Sigmoid colon (tissue), 7 donors: Measurements from ENCODE around the gene CYP27B1. TPM values are rescaled to one million over a fixed set of nuclear protein-coding genes. Genes with fewer than 3 reads are reported as not detected.
A peak's percentile ranks its signal among the peaks of the same experiment; 100 is the strongest.

Source experiments
- DNase-seq: peaks from one replicate; pipeline ENCODE4 v3.0.0-alpha.2; 2019
- H3K27ac ChIP-seq, 4 donors: fragments of 200-600 bp; sonication (generic); one replicate each; pipeline ENCODE4 v1.5.1; 2016 to 2019; ENCODE audit warnings: mild to moderate bottlenecking in 1 of 4
- H3K27me3 ChIP-seq, 3 donors: fragments of 200-600 bp; sonication (generic); one replicate each; pipeline ENCODE4 v1.5.1; 2019; ENCODE audit warnings: mild to moderate bottlenecking in 1 of 3
- H3K36me3 ChIP-seq, 4 donors: fragments of 200-600 bp; sonication (generic); one replicate each; pipeline ENCODE4 v1.5.1; 2016 to 2019
- H3K4me1 ChIP-seq, 4 donors: fragments of 200-600 bp; sonication (generic); one replicate each; pipeline ENCODE4 v1.5.1; 2017 to 2019
- H3K4me3 ChIP-seq, 4 donors: fragments of 200-600 bp; sonication (generic); one replicate each; pipeline ENCODE4 v1.5.1; 2017 to 2019; ENCODE audit warnings: mild to moderate bottlenecking in 2 of 4, moderate library complexity in 1 of 4
- H3K9me3 ChIP-seq, 4 donors: fragments of 200-600 bp in 3 of 4; sonication (generic) in 3 of 4; one replicate each; pipeline versions ENCODE4 v1.5.1 to v1.6.1; 2013 to 2019
- CTCF ChIP-seq, 4 experiments: fragments of 450-650 bp in 3 of 4; fragments of 200-600 bp in 1 of 4; IDR thresholded peaks; one replicate each; pipeline ENCODE4 v1.5.1; 2016 to 2019; ENCODE audit warnings: antibody characterized with exemption in 4 of 4, mild to moderate bottlenecking in 3 of 4, moderate library complexity in 2 of 4
- EP300 ChIP-seq, 4 donors: sonication (generic); formaldehyde crosslinking; IDR thresholded peaks; one replicate each; pipeline ENCODE4 v1.6.1; 2017; ENCODE audit warnings: antibody characterized with exemption in 4 of 4
- POLR2A ChIP-seq, 2 donors: fragments of 450-650 bp; IDR thresholded peaks; one replicate each; pipeline ENCODE4 v1.6.1; 2016; ENCODE audit warnings: antibody characterized with exemption in 2 of 2, mild to moderate bottlenecking in 2 of 2, moderate library complexity in 2 of 2
- POLR2AphosphoS5 ChIP-seq, 4 donors: sonication (generic); formaldehyde crosslinking; IDR thresholded peaks; one replicate each; pipeline ENCODE4 v1.6.1; 2017; ENCODE audit warnings: antibody characterized with exemption in 4 of 4
- WGBS, 2 donors: extraction: QIAGEN DNeasy Blood & Tissue Kit; methylation state at CpG; one replicate each; pipeline ENCODE4 v1.1.7; 2013; 5-methylcytosine and 5-hydroxymethylcytosine counted together
- intact Hi-C: fragments of 100-400 bp; cut with DNase I; formaldehyde crosslinking; loops from one replicate; pipeline ENCODE4 v1.15.1; 2023
- polyA plus RNA-seq, 3 donors: library from polyadenylated mRNA; stranded (reverse); fragments of 200-250 nt; gene quantifications; one replicate each; pipeline ENCODE4 v1.2.3, GENCODE V29; 2013
- total RNA-seq, 4 donors: library from RNA; depleted of rRNA; stranded (reverse); fragments of >200 nt; gene quantifications; one replicate each; pipeline ENCODE4 v1.1.0, GENCODE V29; 2016
- donor health status: healthy with polysubstance abuse.
- donor health status: Bipolar disorder and iron deficiency.
- donor health status: healthy.

Gene CYP27B1
- total and polyA plus RNA-seq, 7 donors: 0.28 to 2.0 (median 1.2) TPM; not detected in 4

GRCh38 chr12:57767305-57767698 lies 424 bp upstream of the CYP27B1 start:
- TF ChIP-seq CTCF (IDR thresholded peaks at IDR 0.05): no peak
- no peak for TF ChIP-seq POLR2A (IDR thresholded peaks at IDR 0.05)
- intact Hi-C loops: no loop called here
- H3K27ac ChIP-seq: no peak overlapping the region
- DNase-seq: no peak
- peaks cover 29 to 46% (median 44%) of the 10 kb centered on the region in 3 donors for H3K27me3 ChIP-seq
- peaks cover 0 to 41% (median 36%) of the 10 kb centered on the region in 4 donors for H3K4me1 ChIP-seq
- peaks cover 0 to 17% (median 0%) of the 10 kb centered on the region in 4 donors for H3K36me3 ChIP-seq
- no peaks in the 10 kb centered on the region for H3K9me3 ChIP-seq
- H3K4me3 ChIP-seq: no peak overlapping the region

GRCh38 chr12:57765698-57766463 lies 997 bp downstream of the CYP27B1 start:
- peaks cover 36 to 57% (median 47%) of the 10 kb centered on the region in 3 donors for H3K27me3 ChIP-seq
- 2 to 4% methylated on average over 40 of the region's 40 CpGs for WGBS, 2 donors
- H3K36me3 ChIP-seq: peaks cover 0 to 17% (median 0%) of the 10 kb centered on the region in 4 donors
- intact Hi-C loops: no loop called here
- DNase-seq: no peak
- peaks cover 0 to 32% (median 27%) of the 10 kb centered on the region in 4 donors for H3K4me1 ChIP-seq
- no peak overlapping the region for H3K27ac ChIP-seq
- TF ChIP-seq POLR2A (IDR thresholded peaks at IDR 0.05) (no peak), POLR2AphosphoS5 (IDR thresholded peaks at IDR 0.05) (no peak), EP300 (IDR thresholded peaks at IDR 0.05) (no peak), CTCF (IDR thresholded peaks at IDR 0.05) (no peak)
- H3K9me3 ChIP-seq: no peaks in the 10 kb centered on the region
- H3K4me3 ChIP-seq: peak overlapping the region in 3 of 4 donors; percentile 16 to 38 (median 33)

- intact Hi-C loops: no loop called here
- Histone ChIP-seq H3K27me3 (peaks cover 36 to 57% (median 47%) of the 10 kb centered on the region in 3 donors), H3K9me3 (no peaks in the 10 kb centered on the region), H3K4me3 (peak overlapping the region in 3 of 4 donors; percentile 20 to 38 (median 33)), H3K36me3 (peaks cover 0 to 12% (median 0%) of the 10 kb centered on the region in 4 donors), H3K4me1 (peaks cover 0 to 30% (median 26%) of the 10 kb centered on the region in 4 donors), H3K27ac (no peak overlapping the region)
- DNase-seq: no peak
- TF ChIP-seq POLR2AphosphoS5 (IDR thresholded peaks at IDR 0.05): no peak
- TF ChIP-seq EP300 (IDR thresholded peaks at IDR 0.05): no peak
- no peak for TF ChIP-seq CTCF (IDR thresholded peaks at IDR 0.05)
- TF ChIP-seq POLR2A (IDR thresholded peaks at IDR 0.05): no peak
- WGBS, 2 donors: 1% methylated on average over 60 of the region's 60 CpGs
These were observed 1.7 kb downstream of the CYP27B1 start for GRCh38 chr12:57765003-57765697.

- intact Hi-C loops: no loop called here
- Histone ChIP-seq H3K4me1 (peaks cover 0 to 30% (median 26%) of the 10 kb centered on the region in 4 donors), H3K27me3 (peaks cover 36 to 57% (median 47%) of the 10 kb centered on the region in 3 donors), H3K36me3 (peaks cover 0 to 7% (median 0%) of the 10 kb centered on the region in 4 donors), H3K27ac (no peak overlapping the region), H3K4me3 (peak overlapping the region in 3 of 4 donors; percentile 20 to 38 (median 33)), H3K9me3 (no peaks in the 10 kb centered on the region)
- WGBS, 2 donors: 15 to 17% methylated on average over 17 of the region's 17 CpGs
- TF ChIP-seq EP300 (IDR thresholded peaks at IDR 0.05): no peak
- TF ChIP-seq CTCF (IDR thresholded peaks at IDR 0.05): no peak
- no peak for TF ChIP-seq POLR2A (IDR thresholded peaks at IDR 0.05)
- TF ChIP-seq POLR2AphosphoS5 (IDR thresholded peaks at IDR 0.05): no peak
- no peak for DNase-seq
These were observed 2.2 kb downstream of the CYP27B1 start for GRCh38 chr12:57764662-57765002.
